Breast epithelium (tissue), 4 donors: ENCODE measurements around the gene IGLL1. TPM values are rescaled to one million over a fixed set of nuclear protein-coding genes. Genes with fewer than 3 reads are reported as not detected.

ENCODE experiments used
- DNase-seq, 2 donors: peaks; one replicate each; pipeline ENCODE4 v3.0.0-alpha.2; 2019; ENCODE audit warnings: low spot score in 2 of 2
- H3K27ac ChIP-seq, 2 donors: fragments of 200-600 bp; sonication (generic) in 1 of 2; one replicate each; pipeline ENCODE4 v1.5.1; 2016 to 2019; ENCODE audit warnings: mild to moderate bottlenecking in 1 of 2
- H3K27me3 ChIP-seq, 2 donors: fragments of 200-600 bp; sonication (generic) in 1 of 2; one replicate each; pipeline versions ENCODE4 v1.5.1 to v1.6.0; 2017 to 2019; ENCODE audit warnings: control low read depth in 1 of 2, mild to moderate bottlenecking in 1 of 2
- H3K36me3 ChIP-seq: fragments of 200-600 bp; one replicate; pipeline ENCODE4 v1.5.1; 2019
- H3K4me1 ChIP-seq, 2 donors: fragments of 200-600 bp; sonication (generic); one replicate each; pipeline ENCODE4 v1.5.1; 2016 to 2019; ENCODE audit warnings: control low read depth in 1 of 2
- H3K4me3 ChIP-seq, 3 donors: fragments of 200-600 bp; sonication (generic); 1 replicate in 2 of 3; 2 replicates in 1 of 3; pipeline ENCODE4 v1.5.1; 2016 to 2019; ENCODE audit warnings: mild to moderate bottlenecking in 3 of 3, moderate library complexity in 2 of 3
- H3K9me3 ChIP-seq, 2 donors: fragments of 200-600 bp; sonication (generic) in 1 of 2; one replicate each; pipeline ENCODE4 v1.5.1; 2016 to 2019; ENCODE audit warnings: control low read depth in 1 of 2
- POLR2A ChIP-seq: fragments of 450-650 bp; IDR thresholded peaks from one replicate; pipeline ENCODE4 v1.6.1; 2016; ENCODE audit warnings: antibody characterized with exemption, mild to moderate bottlenecking, moderate library complexity
- POLR2AphosphoS5 ChIP-seq, 3 donors: sonication (generic); formaldehyde crosslinking; IDR thresholded peaks; one replicate each; pipeline ENCODE4 v1.6.1; 2017; ENCODE audit warnings: antibody characterized with exemption in 3 of 3
- intact Hi-C: fragments of 100-400 bp; cut with DNase I; formaldehyde crosslinking; loops from one replicate; pipeline ENCODE4 v1.15.1; 2023; ENCODE audit warnings: low total_unique reads
- total RNA-seq, 3 donors: library from RNA; depleted of rRNA; stranded (reverse); fragments of >200 nt; gene quantifications; one replicate each; pipeline ENCODE4 v1.1.0, GENCODE V29; 2016
- TF ChIP-seq, protein P1 (sequence below), 3 donors: fragments of 450-650 bp; IDR thresholded peaks; one replicate each; pipeline ENCODE4 v1.5.1; 2016 to 2017; ENCODE audit warnings: antibody characterized with exemption in 3 of 3, mild to moderate bottlenecking in 3 of 3, moderate library complexity in 3 of 3

IGLL1 gene
- total RNA-seq, 3 donors from 2014 or later: not detected

DNA sequence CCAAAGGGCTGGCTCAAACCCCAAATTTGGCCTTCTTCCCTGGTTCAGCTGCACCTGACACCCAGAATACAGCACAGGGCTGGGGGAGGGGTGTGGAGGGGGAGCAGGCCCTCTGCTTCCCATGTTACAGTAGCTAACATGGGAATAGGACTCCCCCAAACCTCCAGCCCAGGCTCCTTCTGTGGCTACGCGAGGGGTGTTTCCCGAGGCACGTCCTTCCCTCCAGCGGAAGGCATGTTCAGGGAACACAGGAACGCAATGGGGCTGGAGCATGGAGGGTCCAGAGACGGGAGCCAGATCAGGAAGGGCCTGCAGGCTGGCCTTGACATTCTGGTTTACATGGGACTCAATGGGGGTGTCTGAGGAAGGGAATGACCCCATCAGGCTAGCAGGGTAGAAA is 11.8 kb upstream of the IGLL1 start:
- Histone ChIP-seq H3K27me3 (no peaks in the 10 kb centered on the region), H3K4me1 (no peaks in the 10 kb centered on the region), H3K9me3 (no peaks in the 10 kb centered on the region), H3K36me3 (no peaks in the 10 kb centered on the region), H3K27ac (no peak overlapping the region), H3K4me3 (no peak overlapping the region)
- DNase-seq: no peak
- intact Hi-C loops: no loop called here
- TF ChIP-seq, protein P1, sequence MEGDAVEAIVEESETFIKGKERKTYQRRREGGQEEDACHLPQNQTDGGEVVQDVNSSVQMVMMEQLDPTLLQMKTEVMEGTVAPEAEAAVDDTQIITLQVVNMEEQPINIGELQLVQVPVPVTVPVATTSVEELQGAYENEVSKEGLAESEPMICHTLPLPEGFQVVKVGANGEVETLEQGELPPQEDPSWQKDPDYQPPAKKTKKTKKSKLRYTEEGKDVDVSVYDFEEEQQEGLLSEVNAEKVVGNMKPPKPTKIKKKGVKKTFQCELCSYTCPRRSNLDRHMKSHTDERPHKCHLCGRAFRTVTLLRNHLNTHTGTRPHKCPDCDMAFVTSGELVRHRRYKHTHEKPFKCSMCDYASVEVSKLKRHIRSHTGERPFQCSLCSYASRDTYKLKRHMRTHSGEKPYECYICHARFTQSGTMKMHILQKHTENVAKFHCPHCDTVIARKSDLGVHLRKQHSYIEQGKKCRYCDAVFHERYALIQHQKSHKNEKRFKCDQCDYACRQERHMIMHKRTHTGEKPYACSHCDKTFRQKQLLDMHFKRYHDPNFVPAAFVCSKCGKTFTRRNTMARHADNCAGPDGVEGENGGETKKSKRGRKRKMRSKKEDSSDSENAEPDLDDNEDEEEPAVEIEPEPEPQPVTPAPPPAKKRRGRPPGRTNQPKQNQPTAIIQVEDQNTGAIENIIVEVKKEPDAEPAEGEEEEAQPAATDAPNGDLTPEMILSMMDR (IDR thresholded peaks at IDR 0.05): no peak
- no peak for TF ChIP-seq POLR2AphosphoS5 (IDR thresholded peaks at IDR 0.05)

DNA sequence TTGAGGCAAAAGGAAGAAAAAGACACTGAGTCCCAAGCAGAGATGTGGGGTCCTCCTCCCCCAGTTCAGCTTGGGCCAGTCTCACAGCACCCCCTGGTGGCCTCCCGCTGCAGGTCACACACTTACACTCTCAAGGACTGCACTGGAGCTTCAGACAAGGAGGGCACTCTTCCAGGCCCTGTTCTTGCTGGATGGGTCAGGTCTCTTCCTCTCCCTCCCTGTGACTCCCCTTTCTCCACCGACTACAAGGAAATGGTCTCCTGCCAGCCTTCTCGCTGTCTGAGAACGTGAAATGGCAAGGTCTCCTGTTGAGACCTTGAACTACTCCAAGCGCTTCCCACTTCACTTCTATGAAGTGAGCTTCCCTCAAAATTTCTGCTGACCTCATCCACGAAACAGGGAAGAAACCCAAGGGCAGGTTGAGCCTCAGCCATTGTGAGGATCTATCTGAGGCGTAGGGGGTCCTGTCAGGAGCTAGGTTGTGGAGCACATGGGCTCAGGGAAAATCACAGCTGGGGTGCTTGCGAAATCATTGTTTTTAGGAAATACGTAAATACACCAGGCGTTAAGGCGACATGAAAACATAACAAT is 11.2 kb upstream of the IGLL1 start:
- peak in 1 of 2 donors; percentile 27 for DNase-seq
- intact Hi-C loops: no loop called here
- no peak overlapping the region for H3K4me3 ChIP-seq
- no peaks in the 10 kb centered on the region for H3K9me3 ChIP-seq
- H3K27me3 ChIP-seq: no peaks in the 10 kb centered on the region
- no peaks in the 10 kb centered on the region for H3K36me3 ChIP-seq
- no peak overlapping the region for H3K27ac ChIP-seq
- no peak for TF ChIP-seq POLR2AphosphoS5 (IDR thresholded peaks at IDR 0.05)
- TF ChIP-seq, protein P1 (IDR thresholded peaks at IDR 0.05): peak; percentile 38 to 65 (median 60)
- TF ChIP-seq POLR2A: no peak
- no peaks in the 10 kb centered on the region for H3K4me1 ChIP-seq

DNA sequence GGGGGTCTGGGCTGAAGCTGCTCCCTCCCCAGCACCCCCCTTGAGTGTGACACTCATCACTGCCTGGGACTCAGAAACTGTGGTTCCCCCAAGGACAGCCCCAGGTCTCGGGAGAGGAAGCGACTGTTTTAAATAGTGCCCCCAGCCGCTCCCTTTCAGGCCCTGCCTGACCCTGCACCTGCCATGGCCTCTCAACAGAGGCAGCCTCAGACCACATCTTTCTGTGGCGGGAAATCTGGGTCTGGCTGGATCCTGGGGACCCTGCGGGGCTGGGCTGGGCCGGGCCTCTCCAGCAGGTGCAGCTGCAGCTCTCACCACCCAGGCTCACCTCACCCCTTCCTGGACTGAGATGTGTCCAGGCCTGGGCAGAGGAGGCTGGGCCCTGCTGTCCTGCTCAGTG is 3.7 kb upstream of the IGLL1 start:
- intact Hi-C loops: no loop called here
- no peaks in the 10 kb centered on the region for H3K9me3 ChIP-seq
- H3K36me3 ChIP-seq: no peaks in the 10 kb centered on the region
- H3K27ac ChIP-seq: no peak overlapping the region
- H3K4me3 ChIP-seq: no peak overlapping the region
- H3K4me1 ChIP-seq: no peaks in the 10 kb centered on the region
- DNase-seq: no peak
- no peaks in the 10 kb centered on the region for H3K27me3 ChIP-seq
- TF ChIP-seq POLR2A (no peak), POLR2AphosphoS5 (IDR thresholded peaks at IDR 0.05) (no peak)
- TF ChIP-seq, protein P1 (IDR thresholded peaks at IDR 0.05): no peak

DNA sequence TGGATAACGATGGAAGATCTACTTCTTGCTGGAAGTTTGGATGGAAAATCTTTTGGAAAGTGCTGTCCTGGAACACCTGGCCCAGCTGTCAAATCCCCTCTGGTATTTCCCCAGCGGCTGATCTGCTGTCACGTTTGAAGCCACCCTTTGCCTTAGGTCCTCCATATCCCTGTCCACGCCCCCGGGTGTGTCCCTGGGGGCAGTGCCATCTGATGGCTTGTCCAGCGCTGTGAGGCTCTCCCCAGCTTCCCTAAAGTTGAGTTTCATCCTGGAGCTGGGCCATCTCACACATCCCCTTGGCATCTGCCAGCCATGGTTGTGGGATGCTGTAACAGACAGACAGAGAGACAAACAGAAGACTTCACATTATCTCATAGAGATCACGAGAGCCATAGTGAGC is 3.1 kb upstream of the IGLL1 start:
- intact Hi-C loops: no loop called here

DNA sequence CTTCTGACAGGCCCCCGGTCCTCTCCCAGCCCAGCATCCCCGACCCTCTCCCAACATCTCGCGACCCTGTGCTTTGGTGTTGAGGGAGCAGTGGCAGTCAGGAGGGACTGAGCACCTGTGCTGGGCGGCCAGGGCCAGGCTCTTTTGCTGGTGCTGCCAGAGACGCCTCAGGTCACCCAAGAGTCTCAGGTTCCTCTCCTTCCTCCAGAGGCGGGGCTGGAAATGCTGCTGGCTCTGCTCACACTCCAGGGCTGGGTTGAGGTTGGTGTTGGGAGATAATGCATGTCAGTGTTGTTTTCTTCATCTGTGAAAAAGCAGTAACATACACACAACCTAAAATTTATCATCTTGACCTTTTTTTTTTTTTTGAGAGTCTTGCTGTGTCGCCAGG is 1.2 kb upstream of the IGLL1 start:
- Histone ChIP-seq H3K4me1 (no peaks in the 10 kb centered on the region), H3K36me3 (no peaks in the 10 kb centered on the region), H3K9me3 (no peaks in the 10 kb centered on the region), H3K4me3 (no peak overlapping the region), H3K27ac (no peak overlapping the region), H3K27me3 (no peaks in the 10 kb centered on the region)
- no peak for DNase-seq
- TF ChIP-seq, protein P1 (IDR thresholded peaks at IDR 0.05): no peak
- TF ChIP-seq POLR2A (no peak), POLR2AphosphoS5 (IDR thresholded peaks at IDR 0.05) (no peak)
- intact Hi-C loops: no loop called here

More for the DNA sequence above, 3.1 kb upstream of the IGLL1 start:
- H3K9me3 ChIP-seq: no peaks in the 10 kb centered on the region
- H3K27ac ChIP-seq: no peak overlapping the region
- no peak for DNase-seq
- no peak overlapping the region for H3K4me3 ChIP-seq
- H3K27me3 ChIP-seq: no peaks in the 10 kb centered on the region
- no peaks in the 10 kb centered on the region for H3K4me1 ChIP-seq
- TF ChIP-seq POLR2A (no peak), POLR2AphosphoS5 (IDR thresholded peaks at IDR 0.05) (no peak)
- TF ChIP-seq, protein P1 (IDR thresholded peaks at IDR 0.05): no peak
- H3K36me3 ChIP-seq: no peaks in the 10 kb centered on the region
